K562 (cell line): ENCODE results near the gene RNU6-9. TPM values are rescaled to one million over a fixed set of nuclear protein-coding genes. Genes with fewer than 3 reads are reported as not detected.

Experiments
- E2F1 ChIP-seq: sonication (generic); formaldehyde crosslinking; IDR thresholded peaks from 2 replicates; pipeline ENCODE4 v1.8.1; 2023; ENCODE audit warnings: mild to moderate bottlenecking, missing genetic modification reagents, moderate library complexity
- EP400 ChIP-seq: fragments of 450-650 bp; IDR thresholded peaks from 2 replicates; pipeline ENCODE4 v1.6.1; 2017; ENCODE audit warnings: antibody characterized with exemption, mild to moderate bottlenecking, moderate library complexity
- HDAC3 ChIP-seq: fragments of 450-650 bp; IDR thresholded peaks from 2 replicates; pipeline ENCODE4 v1.6.1; 2018; ENCODE audit warnings: borderline replicate concordance, mild to moderate bottlenecking, moderate library complexity; ENCODE audit not compliant: partially characterized antibody
- IRF1 ChIP-seq: sonication (generic); formaldehyde crosslinking; IDR thresholded peaks from 2 replicates; pipeline ENCODE4 v1.8.0; 2022; ENCODE audit warnings: missing genetic modification reagents, mild to moderate bottlenecking, borderline replicate concordance
- MAFK ChIP-seq: IDR thresholded peaks from 2 replicates; pipeline ENCODE4 v1.6.1; 2011; ENCODE audit warnings: low read length, improper control_type of control experiment
- MCM3 ChIP-seq: fragments of 450-650 bp; IDR thresholded peaks from 2 replicates; pipeline ENCODE4 v1.6.1; 2016
- POLR2A ChIP-seq: fragments of 450-650 bp; conservative IDR thresholded peaks from 2 replicates; pipeline ENCODE4 v1.6.1; 2016
- SMARCE1 ChIP-seq: fragments of 450-650 bp; IDR thresholded peaks from 2 replicates; pipeline ENCODE4 v1.7.1; 2016; ENCODE audit warnings: mild to moderate bottlenecking
- TAF1 ChIP-seq: IDR thresholded peaks from 2 replicates; pipeline ENCODE4 v1.6.1; 2011; ENCODE audit warnings: mild to moderate bottlenecking, low read length, moderate library complexity; ENCODE audit not compliant: insufficient read depth, control insufficient read depth, severe bottlenecking; ENCODE audit errors: extremely low read depth
- TAF9B ChIP-seq: fragments of 450-650 bp; IDR thresholded peaks from 2 replicates; pipeline ENCODE4 v1.6.1; 2018; ENCODE audit warnings: mild to moderate bottlenecking; ENCODE audit not compliant: partially characterized antibody
- TBL1XR1 ChIP-seq, 2 experiments: IDR thresholded peaks; 2 replicates each; pipeline ENCODE4 v1.6.1; 2012; ENCODE audit warnings: improper control_type of control experiment in 2 of 2, low read length in 2 of 2, mild to moderate bottlenecking in 1 of 2
- VEZF1 ChIP-seq: fragments of 200-800 bp; sonication (Bioruptor generic); IDR thresholded peaks from 2 replicates; pipeline ENCODE4 v1.6.1; 2017; ENCODE audit warnings: missing genetic modification characterization, missing compliant biosample characterization
- polyA plus RNA-seq, 8 experiments: library from polyadenylated mRNA; depleted of rRNA in 4 of 8; stranded (reverse) in 5 of 8; unstranded in 3 of 8; fragments of >200 nt; fragmentation: Nextera tagmentation in 2 of 8; fragmentation: Illumina TruSeq in 1 of 8; extraction: Ambion mirVana in 2 of 8; extraction: Trizol in 1 of 8; gene quantifications; 2 replicates each; pipeline versions ENCODE4 v1.2.1 to v1.2.3, GENCODE V29; 2011 to 2014; ENCODE audit warnings: inconsistent platforms in 1 of 8, missing spikeins in 1 of 8
- total RNA-seq, 7 experiments: library from RNA; depleted of rRNA in 6 of 7; stranded (reverse); fragments of >200 nt in 6 of 7; fragmentation: Illumina TruSeq in 2 of 7; extraction: Trizol in 2 of 7; gene quantifications; 2 replicates each; pipeline versions ENCODE4 v1.2.1 to v1.2.3, GENCODE V29; 2011 to 2021; ENCODE audit warnings: low replicate concordance in 1 of 7
- TF ChIP-seq, protein P1 (sequence below): sonication (generic); formaldehyde crosslinking; IDR thresholded peaks from 2 replicates; pipeline ENCODE4 v1.8.1; 2022; ENCODE audit warnings: missing genetic modification reagents
- TF ChIP-seq, protein P2 (sequence below): sonication (generic); formaldehyde crosslinking; IDR thresholded peaks from 2 replicates; pipeline ENCODE4 v1.8.1; 2023; ENCODE audit warnings: mild to moderate bottlenecking, missing genetic modification reagents
- TF ChIP-seq, protein P3 (sequence below): sonication (generic); formaldehyde crosslinking; IDR thresholded peaks from 2 replicates; pipeline ENCODE4 v1.8.0; 2022; ENCODE audit warnings: mild to moderate bottlenecking, missing genetic modification reagents

RNU6-9 gene
- total and polyA plus RNA-seq, 9 of the 15 experiments (the other 6 are each of a cell fraction or from before 2014, with no cell fraction given), result not detected

GRCh38 chr19:916645-917322, 23.5 kb downstream of the RNU6-9 start (continued):
- TF ChIP-seq POLR2A (peak; percentile 66), HDAC3 (no peak), TBL1XR1 (IDR thresholded peaks at IDR 0.05; ENCODE audit: low read length in 2 of 2) (no peak; a peak in 1 of 4 replicates), IRF1 (CRISPR knock-in tag) (no peak), TAF9B (no peak), MCM3 (no peak), E2F1 (no peak), VEZF1 (CRISPR knock-in tag) (peak; percentile 97), EP400 (peak; percentile 37; the same call in 1 of the 2 replicates), TAF1 (peak; percentile 61), SMARCE1 (no peak), MAFK (no peak)
- TF ChIP-seq, protein P1, sequence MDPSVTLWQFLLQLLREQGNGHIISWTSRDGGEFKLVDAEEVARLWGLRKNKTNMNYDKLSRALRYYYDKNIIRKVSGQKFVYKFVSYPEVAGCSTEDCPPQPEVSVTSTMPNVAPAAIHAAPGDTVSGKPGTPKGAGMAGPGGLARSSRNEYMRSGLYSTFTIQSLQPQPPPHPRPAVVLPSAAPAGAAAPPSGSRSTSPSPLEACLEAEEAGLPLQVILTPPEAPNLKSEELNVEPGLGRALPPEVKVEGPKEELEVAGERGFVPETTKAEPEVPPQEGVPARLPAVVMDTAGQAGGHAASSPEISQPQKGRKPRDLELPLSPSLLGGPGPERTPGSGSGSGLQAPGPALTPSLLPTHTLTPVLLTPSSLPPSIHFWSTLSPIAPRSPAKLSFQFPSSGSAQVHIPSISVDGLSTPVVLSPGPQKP (CRISPR knock-in tag), result no peak
- TF ChIP-seq, protein P2, sequence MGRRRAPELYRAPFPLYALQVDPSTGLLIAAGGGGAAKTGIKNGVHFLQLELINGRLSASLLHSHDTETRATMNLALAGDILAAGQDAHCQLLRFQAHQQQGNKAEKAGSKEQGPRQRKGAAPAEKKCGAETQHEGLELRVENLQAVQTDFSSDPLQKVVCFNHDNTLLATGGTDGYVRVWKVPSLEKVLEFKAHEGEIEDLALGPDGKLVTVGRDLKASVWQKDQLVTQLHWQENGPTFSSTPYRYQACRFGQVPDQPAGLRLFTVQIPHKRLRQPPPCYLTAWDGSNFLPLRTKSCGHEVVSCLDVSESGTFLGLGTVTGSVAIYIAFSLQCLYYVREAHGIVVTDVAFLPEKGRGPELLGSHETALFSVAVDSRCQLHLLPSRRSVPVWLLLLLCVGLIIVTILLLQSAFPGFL, result no peak
- TF ChIP-seq, protein P3, sequence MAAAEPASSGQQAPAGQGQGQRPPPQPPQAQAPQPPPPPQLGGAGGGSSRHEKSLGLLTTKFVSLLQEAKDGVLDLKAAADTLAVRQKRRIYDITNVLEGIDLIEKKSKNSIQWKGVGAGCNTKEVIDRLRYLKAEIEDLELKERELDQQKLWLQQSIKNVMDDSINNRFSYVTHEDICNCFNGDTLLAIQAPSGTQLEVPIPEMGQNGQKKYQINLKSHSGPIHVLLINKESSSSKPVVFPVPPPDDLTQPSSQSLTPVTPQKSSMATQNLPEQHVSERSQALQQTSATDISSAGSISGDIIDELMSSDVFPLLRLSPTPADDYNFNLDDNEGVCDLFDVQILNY (CRISPR knock-in tag), result no peak
